H1 (cell line): ENCODE results near the gene CLDN2. TPM values are rescaled to one million over a fixed set of nuclear protein-coding genes. Genes with fewer than 3 reads are reported as not detected.
A peak's percentile ranks its signal among the peaks of the same experiment; 100 is the strongest.

Source experiments
- CTCF ChIP-seq, 3 experiments: IDR thresholded peaks; 1 replicate in 2 of 3; 2 replicates in 1 of 3; pipeline versions ENCODE4 v1.5.1 to v1.6.1; 2011; ENCODE audit warnings: low read length in 3 of 3, mild to moderate bottlenecking in 3 of 3, inconsistent platforms in 2 of 3, low read depth in 1 of 3, moderate library complexity in 1 of 3; ENCODE audit not compliant: insufficient read depth in 1 of 3; ENCODE audit errors: control extremely low read depth in 1 of 3
- MAFK ChIP-seq: IDR thresholded peaks from 2 replicates; pipeline ENCODE4 v1.6.1; 2012; ENCODE audit warnings: low read depth, mild to moderate bottlenecking, improper control_type of control experiment, low read length
- NANOG ChIP-seq: IDR thresholded peaks from 2 replicates; pipeline ENCODE4 v1.6.1; 2011; ENCODE audit warnings: low read length, low read depth, mild to moderate bottlenecking, inconsistent platforms; ENCODE audit not compliant: insufficient read depth, poor library complexity, severe bottlenecking
- polyA plus RNA-seq, 7 experiments: library from polyadenylated mRNA; depleted of rRNA in 3 of 7; stranded (reverse) in 5 of 7; unstranded in 2 of 7; fragments of >200 nt in 5 of 7; fragments of 200-250 nt in 2 of 7; gene quantifications; 1 replicate in 5 of 7; 2 replicates in 1 of 7; 4 replicates in 1 of 7; pipeline versions ENCODE4 v1.2.1 to v1.2.3, GENCODE V29; 2011 to 2013; ENCODE audit warnings: missing spikeins in 2 of 7, mixed read lengths in 2 of 7
- total RNA-seq: library from RNA; stranded (reverse); fragmentation: NEBNext Ultra II Directional; extraction: Animal tissue kit (Norgen Biotek cat#: 25700); gene quantifications from 2 replicates; pipeline ENCODE4 v1.2.1, GENCODE V29; 2021

The CLDN2 gene
- total and polyA plus RNA-seq, 2 of the 8 experiments (the other 6 are each of a cell fraction or from before 2014, with no cell fraction given), result 0.02 TPM; not detected in 1

- peak; percentile 57 to 79 (median 74) for TF ChIP-seq CTCF (IDR thresholded peaks at IDR 0.05; ENCODE audit: control extremely low read depth in 1 of 3, insufficient read depth in 1 of 3, low read depth in 1 of 3, low read length in 3 of 3)
- TF ChIP-seq NANOG, result no peak
- TF ChIP-seq MAFK, result no peak
- TF ChIP-seq, all 59 proteins: peak for 2
Observed at GRCh38 chrX:106894392-106894909, 25.8 kb upstream of the CLDN2 start (continued).
